Fibroblast of lung (primary cell): ENCODE measurements around the gene ACKR4.

ENCODE experiments used
- CTCF ChIP-seq, 2 donors: IDR thresholded peaks in 1 of 2; conservative IDR thresholded peaks in 1 of 2; 1 replicate in 1 of 2; 2 replicates in 1 of 2; pipeline ENCODE4 v1.5.1; 2011 to 2012; ENCODE audit warnings: low read length in 2 of 2, control low read depth in 1 of 2, inconsistent platforms in 1 of 2, low read depth in 1 of 2, mild to moderate bottlenecking in 1 of 2
- EZH2 ChIP-seq: IDR thresholded peaks from 2 replicates; pipeline ENCODE4 v1.5.1; 2012; ENCODE audit warnings: low read length, control low read depth, mild to moderate bottlenecking; ENCODE audit errors: missing control alignments

DNA sequence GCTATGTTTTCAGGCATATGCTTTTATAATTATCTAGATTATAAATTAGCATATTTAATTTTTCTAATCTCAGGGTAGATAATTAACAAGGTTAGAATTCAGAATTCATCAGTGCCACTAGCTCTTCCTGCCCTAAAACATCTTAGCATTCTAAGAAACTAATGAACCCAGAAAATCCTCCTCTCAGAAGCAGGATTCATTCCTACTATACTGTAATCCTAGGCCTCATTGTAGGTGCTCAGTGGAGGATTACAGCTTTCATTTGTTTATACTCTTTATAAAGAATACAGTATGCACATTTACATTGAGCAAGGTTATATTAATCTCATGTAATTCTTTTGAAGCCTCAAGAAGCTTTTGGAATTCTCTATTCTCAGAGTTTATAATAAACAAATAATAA lies 41.6 kb downstream of the ACKR4 start:
- TF ChIP-seq CTCF (conservative IDR thresholded peaks at IDR 0.05 in 1 of 2, IDR thresholded peaks at IDR 0.05 in 1 of 2; ENCODE audit: low read depth in 1 of 2, low read length in 2 of 2) (no peak), EZH2 (no peak)
